UCSD-AML1 (cell line): ENCODE measurements around the gene RFNG.

ENCODE experiments used
- DNase-seq: peaks from one replicate; lab custom pipeline; 2025; ENCODE audit not compliant: unreplicated experiment; lab: John Stamatoyannopoulos, UW

The RFNG gene

DNA sequence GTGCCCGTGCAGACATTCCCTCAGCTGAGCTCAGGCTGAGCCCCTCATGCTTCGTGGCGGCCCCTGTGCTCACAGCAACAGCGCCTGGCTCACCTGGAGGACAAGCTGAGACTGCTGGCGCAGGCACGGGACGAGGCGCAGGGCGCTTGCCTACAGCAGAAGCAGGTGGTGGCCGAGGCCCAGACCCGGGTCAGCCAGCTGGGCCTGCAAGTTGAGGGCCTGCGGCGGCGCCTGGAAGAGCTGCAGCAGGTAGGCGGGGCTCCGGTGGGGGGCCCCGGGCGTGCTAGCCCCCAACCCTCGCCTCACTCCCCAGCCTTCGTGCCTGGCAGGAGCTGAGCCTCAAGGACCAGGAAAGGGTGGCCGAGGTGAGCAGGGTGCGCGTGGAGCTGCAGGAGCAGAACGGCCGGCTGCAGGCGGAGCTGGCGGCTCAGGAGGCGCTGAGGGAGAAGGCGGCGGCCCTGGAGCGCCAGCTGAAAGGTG lies 21.6 kb downstream of the RFNG start:
- no peak for DNase-seq

DNA sequence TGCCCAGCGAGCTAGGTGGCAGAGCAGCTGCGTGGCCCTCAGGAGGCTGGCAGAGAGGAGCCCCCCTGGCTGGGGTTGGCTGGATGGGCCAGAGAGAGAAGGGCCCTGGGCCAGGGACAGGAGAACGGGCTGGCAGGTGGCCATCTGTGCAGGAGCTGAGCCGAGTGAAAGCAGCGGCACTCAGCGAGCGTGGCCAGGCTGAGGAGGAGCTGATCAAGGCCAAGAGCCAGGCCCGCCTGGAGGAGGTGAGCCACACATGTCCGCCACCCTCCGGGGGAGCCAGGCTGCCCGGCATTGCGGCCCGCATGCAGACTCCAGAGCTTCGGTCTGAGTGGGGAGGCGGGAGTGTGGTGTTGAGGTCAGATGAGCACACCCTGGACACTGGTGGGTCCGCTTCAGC lies 22.2 kb downstream of the RFNG start:
- no peak for DNase-seq

DNA sequence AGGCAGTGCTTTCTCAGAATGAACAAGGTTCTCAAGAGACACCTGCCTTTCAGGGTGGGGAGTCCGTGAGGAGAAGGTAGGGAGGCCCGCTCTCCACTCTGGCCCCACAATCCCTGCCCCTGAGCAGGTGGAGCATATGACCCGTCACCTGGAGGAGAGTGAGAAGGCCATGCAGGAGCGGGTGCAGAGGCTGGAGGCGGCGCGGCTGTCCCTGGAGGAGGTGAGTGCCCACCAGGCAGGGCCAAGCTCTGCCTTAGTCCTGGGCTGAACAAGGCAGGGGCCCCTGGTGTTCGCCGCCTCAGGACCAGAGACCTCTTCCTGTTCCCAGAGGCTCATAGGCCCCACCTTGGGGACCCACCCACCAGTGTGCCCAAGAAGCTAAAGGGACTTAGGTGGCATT lies 22.6 kb downstream of the RFNG start:
- DNase-seq: no peak

DNA sequence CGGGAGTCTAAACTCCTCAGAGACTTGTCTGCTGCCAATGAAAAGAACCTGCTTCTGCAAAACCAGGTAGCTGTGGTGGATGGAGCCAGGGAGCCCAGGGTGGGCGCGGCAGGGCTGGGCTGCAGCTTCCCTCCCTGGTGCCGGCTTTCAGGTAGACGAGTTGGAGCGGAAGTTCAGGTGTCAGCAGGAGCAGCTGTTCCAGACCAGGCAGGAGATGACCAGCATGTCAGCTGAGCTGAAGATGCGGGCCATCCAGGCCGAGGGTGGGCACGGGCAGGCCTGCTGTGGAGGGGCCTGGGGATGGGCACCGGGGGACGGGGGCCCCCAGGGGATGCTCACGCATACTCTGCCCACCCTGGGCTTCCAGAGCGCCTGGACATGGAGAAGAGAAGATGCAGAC lies 23.4 kb downstream of the RFNG start:
- DNase-seq: no peak

DNA sequence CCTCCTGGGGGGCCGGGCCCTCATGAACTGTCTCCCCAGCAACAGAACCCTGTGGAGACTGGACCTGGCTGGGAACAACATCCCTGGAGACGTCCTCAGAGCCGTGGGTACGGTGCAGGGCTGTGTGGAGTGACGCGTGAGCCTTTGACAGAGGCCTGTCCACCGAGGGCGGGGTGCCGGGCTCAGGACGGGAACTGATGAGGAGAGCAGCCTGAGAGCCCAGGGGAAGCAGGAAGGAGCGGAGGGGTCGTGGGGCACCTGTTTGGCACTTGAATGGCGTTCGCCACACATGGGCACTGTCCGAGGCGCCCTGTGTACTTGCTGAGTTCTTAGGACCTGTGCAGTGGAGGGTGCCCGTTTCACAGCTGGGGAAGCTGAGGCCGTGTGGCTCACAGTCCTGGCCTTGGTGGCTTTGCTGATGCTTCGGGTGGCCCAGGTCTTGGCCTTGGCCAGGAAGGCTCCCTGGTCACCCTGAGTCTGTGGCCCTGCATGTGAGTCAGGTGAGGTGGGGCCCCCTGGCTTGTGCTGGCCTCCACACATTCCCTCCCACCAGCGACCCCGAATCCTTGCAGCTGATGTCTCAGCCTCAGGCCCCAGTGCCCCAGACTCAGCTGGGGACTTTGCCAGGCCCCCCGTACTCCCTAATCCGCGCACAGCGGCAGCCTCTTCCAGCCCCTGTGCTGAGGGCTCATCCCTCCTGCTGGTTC lies 26.1 kb downstream of the RFNG start:
- no peak for DNase-seq

DNA sequence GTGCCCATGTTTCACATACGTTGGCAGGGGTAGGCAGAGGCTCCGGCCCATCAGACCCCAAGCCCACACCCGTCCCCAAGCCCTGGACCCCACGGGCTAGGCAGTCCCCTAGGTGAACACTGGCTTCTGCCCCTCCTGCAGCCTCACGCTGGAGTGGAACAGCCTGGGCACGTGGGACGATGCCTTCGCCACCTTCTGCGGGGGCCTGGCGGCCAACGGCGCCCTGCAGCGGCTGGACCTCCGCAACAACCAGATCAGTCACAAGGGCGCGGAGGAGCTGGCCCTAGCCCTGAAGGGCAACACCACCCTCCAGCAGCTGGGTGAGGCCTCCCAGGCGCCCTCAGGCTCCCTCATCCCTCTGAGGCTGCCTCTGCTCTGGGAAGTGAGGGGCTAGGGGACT lies 26.8 kb downstream of the RFNG start:
- no peak for DNase-seq

DNA sequence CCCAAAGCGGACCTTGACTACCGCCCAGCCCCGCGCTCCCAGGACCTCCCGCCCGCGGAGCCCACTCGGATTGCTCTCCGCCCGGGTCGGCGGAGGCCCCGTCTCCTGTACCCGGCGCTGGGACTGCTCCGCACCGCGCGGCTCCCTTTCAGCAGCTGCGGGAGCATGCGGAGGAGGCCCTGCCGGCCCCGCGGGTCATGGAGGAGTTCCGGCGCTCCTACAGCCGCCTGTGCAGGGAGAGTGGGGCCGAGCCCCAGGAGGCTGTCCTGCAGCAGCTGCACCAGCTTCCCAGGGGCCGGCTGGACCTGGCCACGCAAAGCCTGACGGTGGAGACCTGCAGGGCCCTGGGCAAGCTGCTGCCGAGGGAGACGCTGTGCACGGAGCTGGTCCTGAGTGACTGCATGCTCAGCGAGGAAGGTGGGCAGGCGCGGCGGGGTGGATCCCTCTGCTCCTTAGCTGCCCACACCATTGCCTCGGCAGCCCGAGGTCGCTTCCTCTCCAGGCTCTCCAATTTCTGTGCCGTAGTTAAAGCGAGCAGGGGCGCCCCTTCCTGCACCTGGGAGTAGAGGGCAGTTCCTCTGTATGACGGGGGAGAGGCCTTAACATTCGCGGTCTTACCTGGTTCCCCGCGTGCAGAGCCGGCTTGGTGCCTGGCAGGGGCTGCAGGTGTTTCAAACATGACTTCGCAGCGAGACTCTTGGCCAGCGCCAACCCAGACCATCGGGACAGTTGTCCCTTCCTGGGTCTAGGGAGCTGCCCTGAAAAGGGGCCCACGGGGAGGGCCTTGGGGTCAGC lies 28.0 kb downstream of the RFNG start:
- peak; percentile 46 for DNase-seq

DNA sequence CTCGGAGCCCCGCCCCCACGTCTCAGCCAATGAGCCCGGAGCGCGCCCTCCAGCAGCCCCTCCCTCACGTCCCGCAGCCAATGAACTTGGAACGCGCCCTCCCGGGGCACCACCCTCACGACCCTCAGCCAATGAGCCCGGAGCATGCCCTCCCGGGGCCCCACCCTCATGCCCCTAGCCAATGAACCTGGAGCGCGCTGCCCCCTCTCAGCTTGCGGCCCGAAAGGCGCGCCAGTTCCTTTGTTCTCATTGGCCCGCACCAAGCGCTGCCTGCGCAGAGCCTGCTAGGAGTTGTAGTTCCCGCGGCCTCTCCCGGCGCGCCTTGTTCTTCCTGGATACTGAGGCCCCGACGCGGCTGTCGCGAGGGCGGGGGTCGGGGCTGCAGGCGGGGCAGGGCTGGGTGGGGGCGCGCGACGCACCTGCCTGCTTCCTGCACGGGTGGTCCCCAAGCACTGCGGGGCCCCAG lies 28.6 kb downstream of the RFNG start, which contains the start of gene LRRC45:
Gene LRRC45 (plus strand): TSS at position 325 of the 466 bp plus-strand sequence. CDS start 339 bp downstream, outside the sequence.
- peak; percentile 100 for DNase-seq

DNA sequence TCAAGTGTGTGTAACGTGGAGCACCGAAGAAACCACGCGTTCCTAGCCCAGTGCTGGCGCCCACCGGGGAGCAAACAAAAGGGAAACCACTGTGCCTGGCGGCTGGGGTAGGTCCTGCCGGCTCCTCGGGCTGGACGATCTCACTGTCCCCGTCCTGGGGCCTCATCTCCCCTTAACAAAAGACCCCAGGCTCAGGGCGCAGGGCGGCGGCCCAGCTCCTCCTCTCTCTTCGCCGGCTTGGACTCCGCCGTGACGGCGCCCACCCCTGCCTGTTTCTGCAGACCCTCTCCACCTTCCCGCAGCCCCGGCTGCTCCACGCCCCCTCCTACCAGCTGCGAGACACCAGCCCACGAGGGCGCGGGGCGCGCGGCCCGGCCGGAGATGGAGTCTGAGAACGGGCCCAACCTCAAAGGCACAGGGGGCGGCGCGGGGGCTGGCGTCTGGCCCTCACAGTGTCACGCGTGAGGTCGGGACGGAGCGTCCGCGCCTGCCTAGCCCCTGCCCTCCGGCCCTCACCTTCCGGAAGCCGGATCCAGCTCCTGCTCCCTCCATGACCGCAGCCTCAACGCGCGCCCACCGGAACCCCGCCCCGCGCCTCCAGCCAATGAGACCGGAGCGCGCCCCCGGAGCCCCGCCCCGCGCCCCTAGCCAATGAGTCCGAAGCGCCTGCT lies 29.2 kb downstream of the RFNG start, which contains the start of gene CENPX:
Gene CENPX (minus strand): TSS at position 569 of the 671 bp plus-strand sequence. CDS start 17 bp downstream, at position 552.
- no peak for DNase-seq

DNA sequence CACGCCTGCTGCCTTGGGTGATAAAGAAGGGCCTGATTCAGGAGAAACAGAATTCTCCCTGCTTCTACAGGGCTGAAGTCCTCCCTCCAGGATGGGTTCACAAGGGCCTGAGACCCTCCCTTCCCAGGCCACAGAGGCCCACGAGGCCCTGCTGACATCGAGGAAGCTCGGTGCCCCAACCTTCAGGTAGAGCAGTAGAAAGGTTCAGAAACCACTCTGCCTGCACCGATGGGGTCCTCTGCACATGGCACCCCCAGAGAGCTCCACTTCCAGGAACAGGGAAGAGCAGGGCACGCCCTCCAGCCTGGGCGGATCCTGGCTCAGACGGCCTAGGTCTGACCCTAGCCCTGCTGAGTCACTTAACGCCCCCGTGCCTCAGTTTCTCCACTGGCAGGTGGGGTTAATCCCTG lies 29.7 kb downstream of the RFNG start:
- DNase-seq: no peak

DNA sequence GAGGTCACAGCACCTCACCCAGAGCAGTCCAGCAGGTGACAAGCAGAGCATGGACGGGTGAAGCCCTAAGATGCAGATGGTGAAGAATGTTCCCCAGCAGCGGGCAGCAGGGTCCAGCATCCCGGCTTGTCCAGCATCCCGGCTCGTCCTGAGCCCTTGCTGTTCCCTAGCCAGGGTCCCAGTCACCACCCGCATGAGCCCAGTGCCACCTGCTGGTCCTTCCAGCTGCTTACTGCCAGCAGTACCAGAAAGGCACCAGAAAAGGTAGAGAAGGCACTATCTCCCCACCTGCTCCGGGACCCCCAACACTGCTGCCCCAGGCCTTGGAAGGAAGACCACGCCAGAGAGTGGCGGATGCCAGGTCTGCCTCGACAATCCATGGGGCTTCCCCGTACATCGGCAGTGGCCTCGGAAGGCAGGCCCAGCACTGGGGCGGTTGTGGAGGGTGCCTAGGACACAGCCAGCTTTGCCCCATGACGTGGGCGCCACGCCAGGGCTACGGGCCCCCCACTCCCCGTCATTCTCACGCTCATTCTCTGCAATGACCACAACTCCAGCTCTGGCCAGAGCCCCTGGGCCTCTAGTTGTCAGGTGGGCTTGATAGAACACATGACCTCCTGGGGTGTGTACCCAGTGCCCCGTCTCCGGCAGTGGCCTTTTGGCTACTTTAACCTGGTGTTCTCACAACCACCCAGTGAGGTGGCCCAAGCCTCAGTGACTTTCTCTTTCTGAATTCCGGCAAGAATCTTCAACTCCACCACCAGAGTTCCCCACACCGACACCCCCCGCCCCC lies 30.3 kb downstream of the RFNG start:
- DNase-seq: peak; percentile 52

DNA sequence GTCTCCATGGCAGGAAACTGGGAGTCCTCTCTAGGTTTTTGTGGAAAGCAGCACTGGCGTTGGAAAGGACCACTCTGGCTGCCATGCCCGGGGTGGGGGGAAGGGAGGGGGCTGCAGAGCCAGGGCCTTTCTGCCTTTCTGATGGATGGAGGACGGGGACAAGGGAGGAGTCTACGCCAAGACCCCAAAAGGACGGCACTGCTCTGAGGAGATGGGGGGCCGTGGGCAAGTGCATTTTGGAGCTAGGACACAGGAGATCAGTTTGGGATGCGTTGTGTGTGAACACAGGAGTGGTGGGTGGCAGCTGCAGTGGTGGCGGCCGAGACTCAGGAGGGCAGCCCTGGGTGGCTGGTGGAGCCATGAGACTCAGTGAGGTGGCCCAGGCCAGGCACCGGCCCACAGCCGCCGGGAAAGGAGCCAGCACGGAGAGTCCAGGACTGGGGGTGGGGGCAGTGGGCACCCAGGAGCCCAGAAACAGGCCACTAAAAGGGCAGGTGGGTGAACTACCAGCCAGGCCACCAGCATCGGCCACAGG lies 31.0 kb downstream of the RFNG start:
- no peak for DNase-seq

DNA sequence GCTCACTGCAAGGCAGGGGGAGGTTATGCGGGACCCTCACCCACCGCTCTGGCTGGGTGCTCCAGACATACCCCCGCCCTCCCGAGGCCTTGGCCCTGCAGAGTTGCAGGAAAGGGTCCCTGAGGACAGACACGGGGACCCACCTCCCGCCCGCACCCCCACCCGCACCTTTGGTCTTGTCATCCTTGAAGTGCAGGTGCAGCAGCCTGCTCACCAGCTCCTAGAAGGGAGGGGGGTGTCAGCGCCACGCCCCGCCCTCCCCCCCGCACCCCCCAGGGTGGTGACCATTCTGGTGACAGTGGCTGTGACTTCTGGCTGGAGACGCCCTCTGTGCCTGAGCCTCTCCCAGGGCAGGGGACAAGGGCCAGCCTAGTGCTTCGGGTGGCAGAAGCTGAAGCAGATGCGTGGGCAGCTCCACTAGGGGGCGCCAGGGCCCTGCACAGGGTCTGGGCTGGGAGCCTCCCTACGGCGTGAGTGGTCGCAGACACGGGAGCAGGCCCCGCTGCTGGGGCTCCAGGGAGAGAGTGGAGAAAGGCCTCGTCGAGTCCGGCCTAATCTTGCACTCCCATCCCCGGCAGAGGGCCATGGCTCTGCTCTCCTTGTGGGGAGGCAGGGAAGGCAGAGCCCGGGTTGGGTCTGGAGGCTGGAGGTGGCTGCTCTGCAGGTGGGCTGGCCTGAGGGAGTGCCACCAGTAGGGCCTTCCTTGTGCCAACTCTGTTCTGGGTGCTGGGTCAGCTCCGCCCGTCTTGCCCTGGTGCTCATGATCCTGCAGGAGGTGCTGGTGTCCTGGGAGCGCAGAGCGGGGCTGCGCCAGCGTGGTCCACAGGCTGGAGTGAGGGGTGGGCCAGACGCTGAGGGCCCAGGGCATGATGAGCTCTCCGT lies 31.7 kb downstream of the RFNG start:
- peak; percentile 73 for DNase-seq

DNA sequence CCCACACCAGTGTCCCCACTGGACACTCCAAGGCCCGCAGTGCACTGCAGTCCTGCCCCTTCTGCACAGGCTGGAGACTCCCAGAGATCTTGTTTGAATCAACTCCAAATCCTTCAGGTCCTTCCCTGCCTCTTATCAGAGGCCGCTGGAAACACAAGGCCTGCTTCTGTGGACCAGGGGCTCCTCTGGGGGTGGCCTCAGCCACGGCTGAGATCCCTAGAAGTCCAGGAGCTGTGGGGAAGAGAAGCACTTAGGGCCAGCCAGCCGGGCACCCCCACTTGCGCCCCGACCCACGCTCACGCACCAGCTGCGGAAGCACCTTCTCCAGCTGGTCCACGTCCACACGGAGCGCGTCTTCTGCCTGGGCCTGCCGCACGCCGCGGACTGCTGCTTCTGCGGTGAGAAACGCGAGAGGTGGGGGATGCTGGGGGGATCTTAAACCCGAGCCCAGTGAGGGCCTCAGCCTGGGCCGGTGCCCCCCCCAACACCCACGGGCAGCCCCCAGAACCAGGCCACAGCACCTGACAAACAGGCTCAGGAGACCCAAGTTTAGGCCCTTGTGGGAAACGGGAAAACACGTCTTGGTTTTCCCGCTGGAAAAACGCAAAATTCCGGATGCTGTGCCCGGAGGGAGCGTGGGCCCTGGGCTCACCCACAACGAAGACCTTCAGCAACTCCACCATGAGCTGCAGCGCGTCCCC lies 32.5 kb downstream of the RFNG start:
- no peak for DNase-seq

DNA sequence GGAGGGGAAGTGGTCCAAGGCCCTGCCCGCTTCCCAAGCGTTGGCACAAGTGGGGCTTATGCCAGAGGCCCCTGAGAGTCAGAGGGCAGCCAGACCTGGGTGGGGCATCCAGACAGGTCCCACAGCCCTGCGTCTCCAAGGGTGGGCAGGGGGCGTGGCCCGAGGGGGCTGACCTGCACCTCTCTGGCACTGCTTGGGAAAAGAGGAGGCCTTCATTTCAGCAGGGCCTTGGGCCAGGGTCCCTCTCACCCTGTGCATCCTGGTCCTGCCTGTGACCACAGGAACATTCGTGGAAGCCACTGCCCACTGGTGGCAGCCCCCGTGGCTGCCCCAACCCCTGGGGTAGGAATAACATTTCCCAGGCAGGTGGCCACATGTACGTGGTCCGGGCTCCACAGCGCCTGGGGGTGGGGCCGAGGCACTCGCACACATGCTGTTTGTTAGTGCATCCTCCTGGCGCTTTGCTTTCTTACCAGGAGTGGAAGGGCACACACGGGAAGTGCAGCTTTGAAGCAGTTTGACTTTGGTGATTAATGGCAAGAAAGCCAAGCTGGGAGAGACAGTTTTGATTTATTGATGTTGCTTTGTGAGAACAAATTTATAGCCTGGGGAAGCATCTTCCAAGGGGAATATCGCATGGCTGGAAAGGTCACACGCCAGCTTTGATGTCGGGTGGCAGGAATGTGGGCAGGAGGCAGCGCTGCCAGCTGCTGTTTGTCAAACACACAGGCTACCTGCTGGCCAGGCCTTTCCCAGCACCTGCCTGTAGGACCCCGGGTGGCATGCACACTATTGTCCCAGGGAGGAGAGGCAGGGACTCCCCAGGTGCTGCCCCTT lies 33.2 kb downstream of the RFNG start:
- no peak for DNase-seq

DNA sequence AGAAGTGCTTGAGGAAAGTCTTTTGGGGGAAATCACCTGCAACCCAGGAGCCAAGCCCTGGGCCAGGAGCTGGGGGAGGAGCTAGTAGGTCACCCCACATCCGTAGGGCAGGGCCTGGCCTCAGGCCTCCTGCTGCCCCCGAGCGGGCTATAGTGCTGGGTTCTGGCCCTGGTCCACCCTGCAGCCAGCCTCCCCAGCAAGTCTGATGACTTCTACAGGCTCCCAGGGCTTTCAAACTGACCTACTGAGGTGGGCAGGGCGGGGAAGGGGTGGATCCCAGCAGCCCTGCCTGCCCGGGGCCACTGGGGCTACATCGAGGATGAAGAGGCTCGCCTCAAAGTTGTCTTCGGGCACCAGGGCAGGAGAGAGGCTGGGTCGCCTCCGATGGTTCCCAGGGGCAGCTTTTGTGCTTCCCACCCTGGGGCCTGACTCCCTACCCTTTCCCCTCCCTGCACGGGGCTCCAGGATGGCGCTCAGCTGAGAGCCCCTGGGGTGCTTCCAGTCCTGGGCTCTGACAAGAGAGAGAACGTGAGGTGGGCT lies 33.9 kb downstream of the RFNG start:
- no peak for DNase-seq

DNA sequence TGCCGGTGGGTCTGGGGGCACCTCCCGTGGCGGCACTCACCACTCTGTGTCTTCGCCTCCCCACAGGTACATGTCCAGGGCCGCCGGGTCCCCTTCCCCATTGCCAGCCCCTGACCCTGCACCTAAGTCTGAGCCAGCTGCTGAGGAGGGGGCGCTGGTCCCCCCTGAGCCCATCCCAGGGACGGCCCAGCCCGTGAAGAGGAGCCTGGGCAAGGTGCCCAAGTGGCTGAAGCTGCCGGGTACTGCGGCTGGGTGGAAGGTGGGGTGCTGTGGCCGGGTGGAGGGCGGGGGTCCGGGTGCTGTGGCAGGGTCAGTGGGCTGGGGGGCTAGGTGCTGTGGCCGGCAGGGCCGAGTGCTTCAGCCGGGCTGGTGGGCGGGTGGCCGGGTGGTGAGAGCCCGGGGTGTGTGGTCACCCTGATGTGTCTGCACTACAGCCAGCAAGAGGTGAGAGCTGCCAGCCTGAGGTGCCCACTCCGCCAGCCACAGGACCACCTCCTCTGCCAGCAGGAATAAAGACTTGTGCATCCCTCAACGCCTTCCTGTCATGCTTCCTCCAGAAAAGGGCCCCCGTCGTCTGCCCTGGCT lies 34.6 kb downstream of the RFNG start:
- no peak for DNase-seq
